ENCODE data around the gene PADI3.

The PADI3 gene

GRCh38 chr1:17248781-17249180 is at the start of gene PADI3:
PADI3 (plus strand) TSS chr1:17249098; CDS start chr1:17249138, 40 bp downstream.
- DNase-seq, result no peak

- DNase-seq, result no peak
These were observed 49.4 kb upstream of the PADI3 start for GRCh38 chr1:17199267-17200044.

- no peak for DNase-seq
These were observed 48.7 kb upstream of the PADI3 start for GRCh38 chr1:17200246-17200645.

- peak; percentile 56 for DNase-seq
These were observed 48.1 kb upstream of the PADI3 start for GRCh38 chr1:17200756-17201155.

- peak; percentile 13 for DNase-seq
These were observed 47.5 kb upstream of the PADI3 start for GRCh38 chr1:17201201-17202021.

- DNase-seq, result no peak
These were observed 44.1 kb upstream of the PADI3 start, which contains the start of gene PADI1 for GRCh38 chr1:17204546-17205440. PADI1 (plus strand) TSS chr1:17205128; CDS start chr1:17205218, 90 bp downstream.

- no peak for DNase-seq
These were observed 43.2 kb upstream of the PADI3 start for GRCh38 chr1:17205652-17206051.

- no peak for DNase-seq
These were observed 42.7 kb upstream of the PADI3 start for GRCh38 chr1:17206196-17206595.

GRCh38 chr1:17207046-17207445 is 41.9 kb upstream of the PADI3 start:
- no peak for DNase-seq

- no peak for DNase-seq
These were observed 41.4 kb upstream of the PADI3 start for GRCh38 chr1:17207540-17207939.

- DNase-seq, result peak; percentile 17
These were observed 40.9 kb upstream of the PADI3 start for GRCh38 chr1:17207966-17208418.

- DNase-seq, result no peak
These were observed 40.4 kb upstream of the PADI3 start for GRCh38 chr1:17208546-17208945.

GRCh38 chr1:17209430-17209829 is 39.5 kb upstream of the PADI3 start:
- no peak for DNase-seq

- no peak for DNase-seq
These were observed 38.7 kb upstream of the PADI3 start for GRCh38 chr1:17210176-17210575.

- DNase-seq, result no peak
These were observed 37.5 kb upstream of the PADI3 start for GRCh38 chr1:17211377-17211776.

GRCh38 chr1:17212009-17212408 is 36.9 kb upstream of the PADI3 start:
- DNase-seq, result no peak

- DNase-seq, result peak; percentile 59
These were observed 36.3 kb upstream of the PADI3 start for GRCh38 chr1:17212487-17213121.

GRCh38 chr1:17213148-17213781 is 35.6 kb upstream of the PADI3 start:
- DNase-seq, result no peak

- DNase-seq, result no peak
These were observed 35.1 kb upstream of the PADI3 start for GRCh38 chr1:17213782-17214148.

GRCh38 chr1:17214876-17215544 is 33.9 kb upstream of the PADI3 start:
- DNase-seq, result no peak

GRCh38 chr1:17215545-17215890 is 33.4 kb upstream of the PADI3 start:
- no peak for DNase-seq

All from kidney glomerular epithelial cell (primary cell).